GM18858 (cell line): ENCODE measurements around the gene LBX1.

Source experiments
- ATAC-seq: cut with Tn5 transposase; IDR thresholded peaks from one replicate; pipeline ENCODE4 v1.9.1; 2021; ENCODE audit not compliant: unreplicated experiment

Gene LBX1

GRCh38 chr10:101244321-101245050 is 15.2 kb upstream of the LBX1 start:
- ATAC-seq = no peak

GRCh38 chr10:101241840-101242707 is 12.8 kb upstream of the LBX1 start:
- no peak for ATAC-seq

GRCh38 chr10:101238732-101239105 is 9.5 kb upstream of the LBX1 start:
- ATAC-seq = no peak

GRCh38 chr10:101237982-101238731 is 8.9 kb upstream of the LBX1 start:
- ATAC-seq = no peak

- ATAC-seq = no peak
These were observed 8.1 kb upstream of the LBX1 start for GRCh38 chr10:101237081-101237981.

GRCh38 chr10:101236376-101237080 is 7.3 kb upstream of the LBX1 start:
- ATAC-seq = no peak

- no peak for ATAC-seq
These were observed 6.5 kb upstream of the LBX1 start for GRCh38 chr10:101235766-101236165.

GRCh38 chr10:101234333-101234732 is 5.1 kb upstream of the LBX1 start:
- no peak for ATAC-seq

- ATAC-seq = no peak
These were observed 4.6 kb upstream of the LBX1 start for GRCh38 chr10:101233863-101234262.

GRCh38 chr10:101233443-101233842 is 4.2 kb upstream of the LBX1 start:
- ATAC-seq = no peak

- ATAC-seq = no peak
These were observed 2.8 kb upstream of the LBX1 start for GRCh38 chr10:101231912-101232689.

- no peak for ATAC-seq
These were observed 1.8 kb upstream of the LBX1 start for GRCh38 chr10:101231092-101231491.

- no peak for ATAC-seq
These were observed 1.1 kb upstream of the LBX1 start for GRCh38 chr10:101230183-101230917.

GRCh38 chr10:101228966-101229265 is 347 bp downstream of the LBX1 start:
- no peak for ATAC-seq

- no peak for ATAC-seq
These were observed 904 bp downstream of the LBX1 start for GRCh38 chr10:101228153-101228965.

- ATAC-seq = no peak
These were observed 1.7 kb downstream of the LBX1 start for GRCh38 chr10:101227429-101228152.
